Neural cell (in vitro differentiated cells): ENCODE measurements around the gene IFTAP. TPM values are rescaled to one million over a fixed set of nuclear protein-coding genes. Genes with fewer than 3 reads are reported as not detected.

Experiments
- H2AFZ ChIP-seq: fragments of 200-600, 300-800 bp; sonication (generic), shearing (Covaris generic); 2 replicates; pipeline ENCODE4 v1.6.0; 2014; ENCODE audit warnings: low read depth, mild to moderate bottlenecking, antibody characterized with exemption, low read length, moderate library complexity
- H3F3A ChIP-seq: fragments of 200-600 bp; shearing (Covaris generic); 2 replicates; pipeline ENCODE4 v1.6.1; 2016; ENCODE audit warnings: mild to moderate bottlenecking, moderate library complexity, mixed read lengths, antibody characterized with exemption, low read length; ENCODE audit not compliant: insufficient read depth, poor library complexity, severe bottlenecking
- H3K27ac ChIP-seq: fragments of 200-600, 300-800 bp; sonication (generic), shearing (Covaris generic); 2 replicates; pipeline ENCODE4 v1.5.1; 2014; ENCODE audit warnings: mild to moderate bottlenecking, low read length, moderate library complexity
- H3K27me3 ChIP-seq: fragments of 300-800, 200-600 bp; sonication (generic), shearing (Covaris generic); 2 replicates; pipeline ENCODE4 v1.6.0; 2014; ENCODE audit warnings: mild to moderate bottlenecking, low read depth, low read length, moderate library complexity; ENCODE audit not compliant: insufficient read depth
- H3K36me3 ChIP-seq: fragments of 300-800, 200-600 bp; sonication (generic), shearing (Covaris generic); 2 replicates; pipeline ENCODE4 v1.5.1; 2014; ENCODE audit warnings: mild to moderate bottlenecking, antibody characterized with exemption, low read length, moderate library complexity; ENCODE audit not compliant: insufficient read depth
- H3K4me2 ChIP-seq: fragments of 300-800, 200-600 bp; sonication (generic), shearing (Covaris generic); 2 replicates; pipeline ENCODE4 v1.6.0; 2014; ENCODE audit warnings: mild to moderate bottlenecking, low read length
- H3K4me3 ChIP-seq: fragments of 300-800, 200-600 bp; sonication (generic), shearing (Covaris generic); 2 replicates; pipeline ENCODE4 v1.5.1; 2014; ENCODE audit warnings: mild to moderate bottlenecking, low read length, moderate library complexity
- H3K79me2 ChIP-seq: fragments of 200-600 bp; shearing (Covaris generic); replicated peaks from 2 replicates; pipeline ENCODE4 v1.6.0; 2014; ENCODE audit warnings: mild to moderate bottlenecking, low read length, moderate library complexity; ENCODE audit not compliant: insufficient read depth
- H3K9ac ChIP-seq: fragments of 300-800, 200-600 bp; sonication (generic), shearing (Covaris generic); 2 replicates; pipeline ENCODE4 v1.6.1; 2016; ENCODE audit warnings: mild to moderate bottlenecking, low read length, mixed read lengths
- H3K9me2 ChIP-seq: fragments of 200-600 bp; shearing (Covaris generic); 2 replicates; pipeline ENCODE4 v1.6.1; 2016; ENCODE audit warnings: mild to moderate bottlenecking, low read length, mixed read lengths; ENCODE audit not compliant: insufficient read depth
- H3K9me3 ChIP-seq: fragments of 200-600, 300-800 bp; sonication (generic), shearing (Covaris generic); 2 replicates; pipeline ENCODE4 v1.6.1; 2016; ENCODE audit warnings: mild to moderate bottlenecking, mixed run types, low read length, moderate library complexity, mixed read lengths
- H4K20me1 ChIP-seq: fragments of 200-600 bp; shearing (Covaris generic); 2 replicates; pipeline ENCODE4 v1.6.1; 2016; ENCODE audit warnings: mild to moderate bottlenecking, mixed run types; ENCODE audit not compliant: insufficient read depth
- CTCF ChIP-seq: fragments of 450-650 bp; IDR thresholded peaks from 2 replicates; pipeline ENCODE4 v1.5.1; 2014; ENCODE audit warnings: antibody characterized with exemption, mild to moderate bottlenecking, moderate library complexity; ENCODE audit not compliant: poor library complexity, severe bottlenecking
- EP300 ChIP-seq: fragments of 450-650 bp; conservative IDR thresholded peaks from 2 replicates; pipeline ENCODE4 v1.6.1; 2014; ENCODE audit warnings: antibody characterized with exemption, mild to moderate bottlenecking, moderate library complexity; ENCODE audit not compliant: poor library complexity, severe bottlenecking
- EZH2 ChIP-seq: fragments of 200-600, 300-800 bp; shearing (Covaris generic), sonication (generic); IDR thresholded peaks from 2 replicates; pipeline ENCODE4 v1.6.1; 2014; ENCODE audit warnings: antibody characterized with exemption, low read length, borderline replicate concordance, mild to moderate bottlenecking; ENCODE audit not compliant: insufficient read depth, poor library complexity, severe bottlenecking
- MXI1 ChIP-seq: fragments of 450-650 bp; conservative IDR thresholded peaks from 2 replicates; pipeline ENCODE4 v1.6.1; 2014; ENCODE audit warnings: antibody characterized with exemption, mild to moderate bottlenecking; ENCODE audit not compliant: poor library complexity, severe bottlenecking
- POLR2AphosphoS5 ChIP-seq: IDR thresholded peaks from 2 replicates; pipeline ENCODE4 v1.6.1; 2012
- RAD21 ChIP-seq: fragments of 450-650 bp; conservative IDR thresholded peaks from 2 replicates; pipeline ENCODE4 v1.6.1; 2014; ENCODE audit warnings: antibody characterized with exemption, mild to moderate bottlenecking, moderate library complexity
- REST ChIP-seq: IDR thresholded peaks from 2 replicates; pipeline ENCODE4 v1.6.1; 2012; ENCODE audit warnings: borderline replicate concordance
- SMC3 ChIP-seq: fragments of 450-650 bp; conservative IDR thresholded peaks from 2 replicates; pipeline ENCODE4 v1.6.1; 2014; ENCODE audit warnings: antibody characterized with exemption, mild to moderate bottlenecking, moderate library complexity; ENCODE audit not compliant: poor library complexity
- TAF1 ChIP-seq: IDR thresholded peaks from 2 replicates; pipeline ENCODE4 v1.6.1; 2012; ENCODE audit warnings: low read depth
- polyA plus RNA-seq: library from polyadenylated mRNA; depleted of rRNA; stranded (reverse); fragments of >200 nt; gene quantifications from 2 replicates; pipeline ENCODE4 v1.2.3, GENCODE V29; 2014

IFTAP gene
- polyA plus RNA-seq, 1 donor from 2014 or later = 71.9 TPM

- TF ChIP-seq EZH2 = no peak
- no peak for TF ChIP-seq CTCF
- no peak for TF ChIP-seq SMC3
- Histone ChIP-seq H3K9me3 (no peaks in the 10 kb centered on the region), H3K36me3 (no peaks in the 10 kb centered on the region), H3K9me2 (no peaks in the 10 kb centered on the region), H2AFZ (no peak overlapping the region), H3K4me3 (no peak overlapping the region), H4K20me1 (no peaks in the 10 kb centered on the region), H3K9ac (no peak overlapping the region), H3K79me2 (no peaks in the 10 kb centered on the region), H3F3A (no peaks in the 10 kb centered on the region), H3K27ac (no peak overlapping the region), H3K27me3 (no peaks in the 10 kb centered on the region), H3K4me2 (no peak overlapping the region)
Measured at GRCh38 chr11:36627006-36627405, 32.7 kb downstream of the IFTAP start.

- H3K36me3 ChIP-seq = no peaks in the 10 kb centered on the region
Measured at GRCh38 chr11:36627471-36627870, 33.2 kb downstream of the IFTAP start.

More at GRCh38 chr11:36627471-36627870, 33.2 kb downstream of the IFTAP start:
- Histone ChIP-seq H3K79me2 (no peaks in the 10 kb centered on the region), H3K9me2 (no peaks in the 10 kb centered on the region), H2AFZ (no peak overlapping the region), H3K4me3 (no peak overlapping the region), H3K9me3 (no peaks in the 10 kb centered on the region), H3K9ac (no peak overlapping the region), H4K20me1 (no peaks in the 10 kb centered on the region), H3F3A (no peaks in the 10 kb centered on the region), H3K27ac (no peak overlapping the region), H3K27me3 (no peaks in the 10 kb centered on the region), H3K4me2 (no peak overlapping the region)
- TF ChIP-seq TAF1 = no peak
- TF ChIP-seq EP300 = no peak
- no peak for TF ChIP-seq MXI1
- TF ChIP-seq RAD21 = no peak
- no peak for TF ChIP-seq POLR2AphosphoS5
- TF ChIP-seq REST = no peak
- TF ChIP-seq EZH2 = no peak
